CD4-positive, alpha-beta memory T cell (primary cell): ENCODE data around the gene POLR1D. TPM values are rescaled to one million over a fixed set of nuclear protein-coding genes. Genes with fewer than 3 reads are reported as not detected.

Source experiments
- CTCF ChIA-PET: fragments of 350-600 bp; sonication (Branson Sonifier 250); formaldehyde crosslinking; loops from one replicate; lab custom pipeline; 2021; ENCODE audit warnings: inconsistent platforms; ENCODE audit not compliant: partially characterized antibody; lab: Charles Lee
- POLR2A ChIA-PET: fragments of 350-600 bp; sonication (Branson Sonifier 250); formaldehyde crosslinking; loops from one replicate; lab custom pipeline; 2021; ENCODE audit not compliant: partially characterized antibody; lab: Charles Lee
- DNase-seq, 5 donors: peaks; one replicate each; pipeline versions ENCODE4 v3.0.0 to v3.0.0-alpha.2; 2020 to 2022; ENCODE audit warnings: mixed read lengths in 1 of 5
- H3K27ac ChIP-seq: one replicate; pipeline ENCODE4 v1.7.0; 2013; ENCODE audit warnings: low read depth, low read length
- H3K27me3 ChIP-seq: 2 replicates; pipeline ENCODE4 v1.7.0; 2013; ENCODE audit warnings: mild to moderate bottlenecking, low read length, moderate library complexity; ENCODE audit not compliant: insufficient read depth
- H3K36me3 ChIP-seq: 2 replicates; pipeline ENCODE4 v1.7.0; 2013; ENCODE audit warnings: mild to moderate bottlenecking, low read length, moderate library complexity; ENCODE audit not compliant: insufficient read depth
- H3K4me1 ChIP-seq: 2 replicates; pipeline ENCODE4 v1.7.0; 2013; ENCODE audit warnings: mild to moderate bottlenecking, low read length, moderate library complexity; ENCODE audit not compliant: insufficient read depth
- H3K4me3 ChIP-seq, 2 donors: one replicate each; pipeline ENCODE4 v1.7.0; 2013; ENCODE audit warnings: low read length in 2 of 2, mild to moderate bottlenecking in 1 of 2
- H3K9me3 ChIP-seq, 2 donors: one replicate each; pipeline ENCODE4 v1.7.0; 2013; ENCODE audit warnings: low read length in 2 of 2, control low read depth in 1 of 2; ENCODE audit not compliant: control insufficient read depth in 1 of 2
- H3K27ac Mint-ChIP-seq, 7 donors: one replicate each; pipeline ENCODE4 v1.8.0; 2020 to 2021; ENCODE audit warnings: mixed read lengths in 7 of 7, mild to moderate bottlenecking in 6 of 7, inconsistent platforms in 3 of 7, moderate library complexity in 3 of 7
- H3K27me3 Mint-ChIP-seq, 2 donors: one replicate each; pipeline ENCODE4 v1.8.0; 2020 to 2021; ENCODE audit warnings: mixed read lengths in 2 of 2
- H3K36me3 Mint-ChIP-seq, 2 donors: one replicate each; pipeline ENCODE4 v1.8.0; 2020 to 2021; ENCODE audit warnings: mixed read lengths in 2 of 2, inconsistent platforms in 1 of 2, mild to moderate bottlenecking in 1 of 2
- H3K4me1 Mint-ChIP-seq, 4 donors: one replicate each; pipeline ENCODE4 v1.8.0; 2020 to 2021; ENCODE audit warnings: mixed read lengths in 4 of 4, mild to moderate bottlenecking in 1 of 4
- H3K4me3 Mint-ChIP-seq, 8 donors: one replicate each; pipeline ENCODE4 v1.8.0; 2020 to 2021; ENCODE audit warnings: mixed read lengths in 8 of 8, mild to moderate bottlenecking in 7 of 8, moderate library complexity in 6 of 8, inconsistent platforms in 3 of 8
- H3K9me3 Mint-ChIP-seq, 8 donors: one replicate each; pipeline ENCODE4 v1.8.0; 2020 to 2021; ENCODE audit warnings: mixed read lengths in 8 of 8, mild to moderate bottlenecking in 5 of 8, inconsistent platforms in 3 of 8, moderate library complexity in 1 of 8
- intact Hi-C: fragments of 100-400 bp; cut with micrococcal nuclease; formaldehyde crosslinking; loops from one replicate; pipeline ENCODE4 v1.15.1; 2023
- polyA plus RNA-seq, 2 donors: library from polyadenylated mRNA; unstranded; fragments of 300-500 nt; fragmentation: Illumina TruSeq; gene quantifications; one replicate each; pipeline ENCODE4 v1.2.3, GENCODE V29; 2021
- total RNA-seq, 2 experiments: library from RNA; stranded (reverse); gene quantifications; one replicate each; pipeline ENCODE4 v1.2.3, GENCODE V29; 2021

POLR1D gene
- total and polyA plus RNA-seq, 4 experiments from 2014 or later = 117 to 152 (median 147) TPM

DNA sequence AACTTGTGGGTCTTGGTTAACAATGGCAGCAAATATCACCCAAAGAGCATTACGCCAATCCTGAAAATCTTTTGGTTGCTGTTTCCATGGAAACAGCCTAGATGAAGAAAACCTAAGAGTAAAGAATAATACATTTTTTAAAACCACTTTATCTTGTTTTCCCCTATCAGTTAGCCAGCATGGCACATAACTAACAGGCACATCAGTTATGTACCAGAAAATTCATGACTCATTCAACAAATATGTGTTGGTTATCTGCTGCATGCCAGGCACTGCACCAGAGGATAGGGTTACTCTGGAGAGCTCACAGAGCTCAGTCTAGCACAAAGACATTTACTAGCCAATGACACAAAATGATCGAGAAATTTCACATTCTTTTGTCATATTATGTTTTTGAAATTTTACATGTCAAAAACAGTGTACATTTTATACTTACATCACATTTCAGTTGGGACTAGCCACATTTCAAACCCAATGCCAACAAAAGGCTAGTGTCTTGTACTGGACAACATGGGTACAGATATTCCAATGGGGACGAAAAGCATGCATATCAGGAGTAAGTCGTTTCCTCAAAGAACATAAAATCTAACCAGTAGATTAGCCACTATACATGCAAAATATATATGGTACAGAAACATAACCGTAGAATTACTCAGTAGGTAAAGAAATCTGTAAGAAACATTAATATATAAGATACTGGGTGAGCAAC is 21.7 kb upstream of the POLR1D start:
- CTCF ChIA-PET = no interaction called here
- no peak overlapping the region for H3K27ac Mint-ChIP-seq
- Histone ChIP-seq H3K9me3 (no peaks in the 10 kb centered on the region), H3K27me3 (no peaks in the 10 kb centered on the region), H3K36me3 (no peaks in the 10 kb centered on the region), H3K27ac (no peak overlapping the region), H3K4me3 (no peak overlapping the region), H3K4me1 (peaks cover 23% of the 10 kb centered on the region)
- no peak overlapping the region for H3K4me3 Mint-ChIP-seq
- POLR2A ChIA-PET = interaction anchor here (1.9 kb wide), 1 partner anchor 21 kb away, joined by 8 read pairs; the partner anchor contains the start of gene LNX2
- H3K27me3 Mint-ChIP-seq = no peaks in the 10 kb centered on the region
- H3K9me3 Mint-ChIP-seq = peaks cover 0 to 2% (median 0%) of the 10 kb centered on the region in 8 donors
- no peak for DNase-seq
- intact Hi-C loops = loop anchor here (5.0 kb wide), 1 partner anchor 38 kb away; no protein-coding TSS in a partner anchor
- peaks cover 16 to 23% (median 18%) of the 10 kb centered on the region in 4 donors for H3K4me1 Mint-ChIP-seq
- no peaks in the 10 kb centered on the region for H3K36me3 Mint-ChIP-seq

DNA sequence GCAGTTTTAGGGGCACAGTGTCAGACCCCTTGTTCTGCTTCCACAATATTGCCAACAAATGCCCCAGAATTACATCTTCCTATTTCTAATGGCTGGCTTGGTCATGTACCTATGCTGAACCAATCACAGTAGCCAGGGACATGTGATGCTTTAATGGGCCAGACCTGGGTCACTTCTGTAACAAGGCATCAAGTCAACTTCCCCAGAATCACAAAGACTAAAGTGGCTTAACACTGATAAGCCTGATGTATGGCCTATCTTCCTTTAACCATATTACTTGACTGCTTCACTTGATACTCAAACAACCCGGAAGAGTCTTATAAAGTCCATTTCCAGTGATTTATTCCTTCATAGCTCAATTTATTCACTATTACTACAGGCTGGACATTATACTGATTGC is 21.0 kb upstream of the POLR1D start:
- H3K36me3 Mint-ChIP-seq = no peaks in the 10 kb centered on the region
- no peak overlapping the region for H3K4me3 Mint-ChIP-seq
- intact Hi-C loops = no loop called here
- no peaks in the 10 kb centered on the region for H3K27me3 ChIP-seq
- no peaks in the 10 kb centered on the region for H3K36me3 ChIP-seq
- H3K9me3 Mint-ChIP-seq = peaks cover 0 to 2% (median 0%) of the 10 kb centered on the region in 8 donors
- ChIA-PET CTCF (interaction anchor here (1.0 kb wide), 1 partner anchor 235 kb away, joined by 3 read pairs; no protein-coding TSS in a partner anchor), POLR2A (interaction anchor here (1.0 kb wide), 1 partner anchor 21 kb away, joined by 3 read pairs; the partner anchor contains the start of gene POLR1D)
- H3K4me3 ChIP-seq = no peak overlapping the region
- H3K9me3 ChIP-seq = no peaks in the 10 kb centered on the region
- no peak overlapping the region for H3K27ac Mint-ChIP-seq
- H3K27me3 Mint-ChIP-seq = no peaks in the 10 kb centered on the region
- H3K27ac ChIP-seq = no peak overlapping the region
- DNase-seq = no peak
- peaks cover 19 to 27% (median 21%) of the 10 kb centered on the region in 4 donors for H3K4me1 Mint-ChIP-seq
- H3K4me1 ChIP-seq = peaks cover 21% of the 10 kb centered on the region

DNA sequence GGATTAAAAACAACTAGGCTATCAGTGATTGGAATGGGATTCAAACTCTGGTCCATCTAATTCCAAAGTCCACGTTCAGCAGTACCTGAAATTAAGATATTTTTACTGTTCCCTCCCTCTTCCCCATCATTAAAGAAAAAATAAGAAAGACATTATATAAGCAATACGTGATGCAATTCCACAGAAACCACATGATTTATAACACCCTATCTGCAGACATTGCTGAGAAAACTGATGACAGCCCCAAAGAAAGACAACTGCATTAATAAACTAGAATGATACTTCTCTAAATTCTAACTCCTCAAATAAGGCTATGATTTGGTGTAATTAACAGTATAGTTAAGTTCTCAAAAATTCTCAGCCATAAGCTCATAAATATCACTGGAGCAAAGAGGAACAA is 20.5 kb upstream of the POLR1D start:
- H3K27me3 Mint-ChIP-seq = no peaks in the 10 kb centered on the region
- H3K9me3 Mint-ChIP-seq = peaks cover 0 to 2% (median 0%) of the 10 kb centered on the region in 8 donors
- POLR2A ChIA-PET = interaction anchor here (1.0 kb wide), 1 partner anchor 21 kb away, joined by 3 read pairs; the partner anchor contains the start of gene POLR1D
- H3K27ac ChIP-seq = no peak overlapping the region
- no peak overlapping the region for H3K4me3 ChIP-seq
- no peaks in the 10 kb centered on the region for H3K36me3 Mint-ChIP-seq
- no peak overlapping the region for H3K4me3 Mint-ChIP-seq
- no peak overlapping the region for H3K27ac Mint-ChIP-seq
- peaks cover 20% of the 10 kb centered on the region for H3K4me1 ChIP-seq
- no peaks in the 10 kb centered on the region for H3K9me3 ChIP-seq
- intact Hi-C loops = no loop called here
- CTCF ChIA-PET = interaction anchor here (1.0 kb wide), 1 partner anchor 236 kb away, joined by 3 read pairs; no protein-coding TSS in a partner anchor
- no peak for DNase-seq
- H3K36me3 ChIP-seq = no peaks in the 10 kb centered on the region
- H3K27me3 ChIP-seq = no peaks in the 10 kb centered on the region
- H3K4me1 Mint-ChIP-seq = peaks cover 19 to 31% (median 23%) of the 10 kb centered on the region in 4 donors

DNA sequence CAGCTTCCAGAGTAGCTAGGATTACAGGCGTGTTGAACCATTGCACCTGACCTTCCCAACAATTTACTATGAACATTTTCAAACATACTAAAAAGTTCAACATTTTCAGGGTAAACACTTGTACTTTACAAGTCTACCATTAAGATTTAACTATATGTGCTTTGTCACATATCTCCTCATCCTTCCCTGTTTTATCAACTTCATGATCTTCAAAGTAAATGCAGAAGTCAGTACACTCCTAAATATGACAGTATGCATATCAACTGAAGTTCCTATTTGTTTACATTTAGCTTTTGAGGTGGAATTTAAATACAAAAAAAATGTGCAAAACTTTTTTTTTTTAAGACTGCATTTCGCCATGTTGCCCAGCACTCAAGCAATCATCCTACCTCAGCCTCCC is 19.9 kb upstream of the POLR1D start:
- peaks cover 19 to 31% (median 23%) of the 10 kb centered on the region in 4 donors for H3K4me1 Mint-ChIP-seq
- CTCF ChIA-PET = interaction anchor here (1.0 kb wide), 1 partner anchor 236 kb away, joined by 3 read pairs; no protein-coding TSS in a partner anchor
- POLR2A ChIA-PET = interaction anchor here (1.0 kb wide), 2 partner anchors 13 to 20 kb away, joined by 3 read pairs; partner anchors contain the start of gene POLR1D
- intact Hi-C loops = no loop called here
- Histone ChIP-seq H3K36me3 (no peaks in the 10 kb centered on the region), H3K27me3 (no peaks in the 10 kb centered on the region), H3K27ac (no peak overlapping the region), H3K4me3 (no peak overlapping the region), H3K4me1 (peaks cover 20% of the 10 kb centered on the region), H3K9me3 (no peaks in the 10 kb centered on the region)
- peaks cover 0 to 2% (median 0%) of the 10 kb centered on the region in 8 donors for H3K9me3 Mint-ChIP-seq
- H3K27ac Mint-ChIP-seq = no peak overlapping the region
- H3K36me3 Mint-ChIP-seq = no peaks in the 10 kb centered on the region
- H3K4me3 Mint-ChIP-seq = no peak overlapping the region
- H3K27me3 Mint-ChIP-seq = no peaks in the 10 kb centered on the region
- no peak for DNase-seq

DNA sequence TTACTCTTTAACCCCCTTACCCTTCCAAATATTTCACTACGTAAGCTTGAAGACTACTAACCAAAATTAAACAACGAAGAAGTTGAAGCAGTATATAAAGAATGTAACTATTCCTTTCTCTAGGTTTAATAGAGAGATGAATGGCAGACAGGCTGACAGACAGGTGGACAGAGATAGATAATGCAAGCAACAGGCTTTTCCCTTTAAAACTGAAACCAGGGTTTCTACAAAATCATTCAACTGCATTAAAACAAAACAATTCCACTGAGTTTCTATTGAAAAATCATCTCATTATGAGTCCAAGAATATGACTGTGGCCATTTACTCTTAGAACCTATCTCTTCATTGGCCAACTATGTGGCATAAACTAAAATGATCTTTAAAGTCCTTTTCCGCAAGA is 16.6 kb upstream of the POLR1D start:
- H3K27me3 ChIP-seq = no peaks in the 10 kb centered on the region
- Mint-ChIP-seq H3K27ac (no peak overlapping the region), H3K36me3 (no peaks in the 10 kb centered on the region), H3K4me1 (peaks cover 22 to 39% (median 26%) of the 10 kb centered on the region in 4 donors), H3K27me3 (no peaks in the 10 kb centered on the region), H3K4me3 (no peak overlapping the region), H3K9me3 (peaks cover 0 to 2% (median 0%) of the 10 kb centered on the region in 8 donors)
- no peaks in the 10 kb centered on the region for H3K36me3 ChIP-seq
- no peak for DNase-seq
- no peak overlapping the region for H3K27ac ChIP-seq
- CTCF ChIA-PET = no interaction called here
- no peaks in the 10 kb centered on the region for H3K9me3 ChIP-seq
- no peak overlapping the region for H3K4me3 ChIP-seq
- intact Hi-C loops = no loop called here
- H3K4me1 ChIP-seq = peaks cover 15% of the 10 kb centered on the region
- POLR2A ChIA-PET = no interaction called here

DNA sequence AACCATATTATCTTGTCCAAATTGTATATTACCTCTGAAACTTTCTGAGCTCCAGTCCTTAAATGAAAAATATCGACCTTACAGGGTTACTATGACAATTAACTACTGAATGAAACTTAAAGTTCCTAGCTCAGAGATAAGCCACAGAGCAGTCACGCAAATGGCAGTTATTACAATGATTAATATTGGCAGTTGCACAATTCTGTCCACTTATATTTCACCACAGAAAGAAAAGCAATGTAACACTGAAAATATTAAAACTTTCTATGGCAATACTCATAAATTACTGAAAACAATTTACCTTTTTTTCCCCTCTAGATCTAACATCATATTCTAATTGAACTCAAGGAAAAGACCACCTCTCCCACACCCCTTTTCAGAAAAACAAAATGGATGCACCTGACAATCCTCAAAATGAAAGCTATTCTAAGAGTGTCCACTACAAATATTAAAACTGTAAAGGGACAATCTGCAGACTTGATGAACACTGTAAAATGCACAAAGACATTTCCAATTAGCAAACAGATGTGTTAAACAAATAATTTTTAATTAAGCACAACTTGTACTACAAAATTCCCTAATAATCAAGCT is 16.0 kb upstream of the POLR1D start:
- CTCF ChIA-PET = no interaction called here
- no peaks in the 10 kb centered on the region for H3K36me3 ChIP-seq
- intact Hi-C loops = no loop called here
- H3K9me3 ChIP-seq = no peaks in the 10 kb centered on the region
- H3K4me3 ChIP-seq = no peak overlapping the region
- Mint-ChIP-seq H3K27ac (peak overlapping the region in 1 of 7 donors; percentile 15), H3K4me3 (no peak overlapping the region), H3K4me1 (peaks cover 22 to 40% (median 29%) of the 10 kb centered on the region in 4 donors), H3K36me3 (no peaks in the 10 kb centered on the region), H3K27me3 (no peaks in the 10 kb centered on the region), H3K9me3 (peaks cover 0 to 2% (median 0%) of the 10 kb centered on the region in 8 donors)
- no peaks in the 10 kb centered on the region for H3K27me3 ChIP-seq
- peaks cover 11% of the 10 kb centered on the region for H3K4me1 ChIP-seq
- no peak overlapping the region for H3K27ac ChIP-seq
- POLR2A ChIA-PET = interaction anchor here (0.8 kb wide), 1 partner anchor 14 kb away, joined by 3 read pairs; no protein-coding TSS in a partner anchor
- no peak for DNase-seq

DNA sequence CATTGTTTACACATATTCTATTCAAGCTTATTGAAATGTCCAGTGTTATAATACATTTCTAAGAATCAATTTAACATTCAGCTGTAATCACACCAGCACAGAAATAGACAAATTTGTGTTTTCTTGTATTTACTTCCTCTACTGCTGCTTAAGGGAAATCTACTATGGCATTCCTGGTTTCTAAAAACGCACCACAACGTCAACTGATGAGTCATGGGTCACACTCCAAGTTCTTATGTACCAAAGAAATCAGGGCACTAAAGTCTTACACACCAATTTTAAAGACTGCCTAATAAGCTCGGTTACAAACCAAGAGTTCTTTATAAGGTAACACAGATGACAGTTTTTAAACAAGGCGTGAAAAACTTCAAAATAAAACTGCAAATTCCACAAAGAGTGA is 14.6 kb upstream of the POLR1D start:
- Mint-ChIP-seq H3K4me3 (no peak overlapping the region), H3K36me3 (no peaks in the 10 kb centered on the region), H3K27ac (no peak overlapping the region), H3K4me1 (peaks cover 30 to 40% (median 32%) of the 10 kb centered on the region in 4 donors), H3K9me3 (peaks cover 0 to 2% (median 0%) of the 10 kb centered on the region in 8 donors), H3K27me3 (no peaks in the 10 kb centered on the region)
- H3K4me3 ChIP-seq = no peak overlapping the region
- CTCF ChIA-PET = interaction anchor here (0.9 to 1.1 kb wide), 3 partner anchors 12 to 337 kb away, joined by 3 to 4 read pairs (median 3); partner anchors contain the start of gene RASL11A
- no peak overlapping the region for H3K27ac ChIP-seq
- H3K27me3 ChIP-seq = no peaks in the 10 kb centered on the region
- H3K4me1 ChIP-seq = peaks cover 10% of the 10 kb centered on the region
- H3K9me3 ChIP-seq = no peaks in the 10 kb centered on the region
- no peaks in the 10 kb centered on the region for H3K36me3 ChIP-seq
- POLR2A ChIA-PET = interaction anchor here (2.2 kb wide), 1 partner anchor 13 kb away, joined by 9 read pairs; the partner anchor contains the start of gene LNX2
- intact Hi-C loops = no loop called here
- DNase-seq = no peak
